Panc1 (cell line): ENCODE data around the gene ABHD12.

Source experiments
- POLR2AphosphoS5 ChIP-seq: IDR thresholded peaks from 2 replicates; pipeline ENCODE4 v1.6.1; 2012; ENCODE audit warnings: mild to moderate bottlenecking, low read depth, low read length, moderate library complexity
- REST ChIP-seq, 2 experiments: IDR thresholded peaks; 2 replicates each; pipeline ENCODE4 v1.6.1; 2011 to 2012; ENCODE audit warnings: low read depth in 2 of 2, control low read depth in 1 of 2, low read length in 1 of 2, mild to moderate bottlenecking in 1 of 2, moderate library complexity in 1 of 2; ENCODE audit not compliant: insufficient read depth in 1 of 2
- SIN3A ChIP-seq: IDR thresholded peaks from 2 replicates; pipeline ENCODE4 v1.6.1; 2012; ENCODE audit warnings: low read depth, mild to moderate bottlenecking, low read length, moderate library complexity, borderline replicate concordance; ENCODE audit not compliant: insufficient read depth
- TF ChIP-seq, protein P1 (sequence below): fragments of 450-650 bp; IDR thresholded peaks from 2 replicates; pipeline ENCODE4 v1.5.1; 2017; ENCODE audit warnings: mild to moderate bottlenecking

GRCh38 chr20:25376236-25376635 lies 14.4 kb downstream of the ABHD12 start:
- TF ChIP-seq, protein P1, sequence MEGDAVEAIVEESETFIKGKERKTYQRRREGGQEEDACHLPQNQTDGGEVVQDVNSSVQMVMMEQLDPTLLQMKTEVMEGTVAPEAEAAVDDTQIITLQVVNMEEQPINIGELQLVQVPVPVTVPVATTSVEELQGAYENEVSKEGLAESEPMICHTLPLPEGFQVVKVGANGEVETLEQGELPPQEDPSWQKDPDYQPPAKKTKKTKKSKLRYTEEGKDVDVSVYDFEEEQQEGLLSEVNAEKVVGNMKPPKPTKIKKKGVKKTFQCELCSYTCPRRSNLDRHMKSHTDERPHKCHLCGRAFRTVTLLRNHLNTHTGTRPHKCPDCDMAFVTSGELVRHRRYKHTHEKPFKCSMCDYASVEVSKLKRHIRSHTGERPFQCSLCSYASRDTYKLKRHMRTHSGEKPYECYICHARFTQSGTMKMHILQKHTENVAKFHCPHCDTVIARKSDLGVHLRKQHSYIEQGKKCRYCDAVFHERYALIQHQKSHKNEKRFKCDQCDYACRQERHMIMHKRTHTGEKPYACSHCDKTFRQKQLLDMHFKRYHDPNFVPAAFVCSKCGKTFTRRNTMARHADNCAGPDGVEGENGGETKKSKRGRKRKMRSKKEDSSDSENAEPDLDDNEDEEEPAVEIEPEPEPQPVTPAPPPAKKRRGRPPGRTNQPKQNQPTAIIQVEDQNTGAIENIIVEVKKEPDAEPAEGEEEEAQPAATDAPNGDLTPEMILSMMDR: no peak
- TF ChIP-seq SIN3A (no peak), POLR2AphosphoS5 (no peak), REST (IDR thresholded peaks at IDR 0.05; ENCODE audit: insufficient read depth in 1 of 2, low read depth in 2 of 2, low read length in 1 of 2) (no peak)
